ENCODE data around the gene ARHGEF19.
"Not testable (repeated sequence)": the region's sequence is repeated elsewhere in the genome, so short reads cannot be mapped to it uniquely, and the experiment has no call there.

ARHGEF19 gene

DNA sequence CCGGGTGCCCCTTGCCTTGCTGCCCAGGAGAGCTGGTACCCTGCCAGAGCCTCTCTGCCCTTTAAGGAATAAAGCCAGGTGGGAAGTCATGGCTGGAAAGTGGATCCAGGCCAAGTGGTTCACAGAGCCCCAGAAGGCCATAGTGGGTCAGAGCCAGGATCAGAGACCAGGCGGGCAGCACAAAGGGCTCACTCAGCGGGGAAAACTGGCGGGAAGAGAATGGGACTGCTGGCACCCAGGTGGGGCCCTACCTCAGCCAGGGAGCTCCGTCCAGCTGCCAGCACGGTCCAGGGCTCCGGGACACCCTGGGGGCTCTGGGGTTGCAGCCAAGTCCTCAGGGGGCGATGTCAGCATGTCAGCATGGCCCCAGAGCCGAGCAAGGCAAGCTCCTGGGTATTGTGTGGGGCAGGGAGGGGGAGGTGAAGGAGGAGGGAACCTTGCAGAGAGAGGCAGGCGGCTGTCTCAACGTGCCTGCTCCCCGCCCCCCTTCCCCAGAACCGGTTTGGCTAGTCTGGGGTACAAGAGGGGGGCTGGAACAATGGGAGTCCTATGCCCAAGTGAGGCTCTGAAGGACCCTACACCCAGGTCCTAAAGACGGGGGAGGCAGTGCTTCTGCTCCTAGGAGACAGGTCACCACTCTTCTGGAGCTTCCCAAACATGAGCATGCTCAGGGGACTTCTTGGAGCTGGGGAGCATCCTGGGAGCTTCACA is at the start of gene ARHGEF19:
Gene ARHGEF19, minus strand, starts transcription at position 402 of the 711 bp plus-strand sequence. CDS start 3,598 bp downstream, outside the sequence.
- TF ChIP-seq, protein P1, sequence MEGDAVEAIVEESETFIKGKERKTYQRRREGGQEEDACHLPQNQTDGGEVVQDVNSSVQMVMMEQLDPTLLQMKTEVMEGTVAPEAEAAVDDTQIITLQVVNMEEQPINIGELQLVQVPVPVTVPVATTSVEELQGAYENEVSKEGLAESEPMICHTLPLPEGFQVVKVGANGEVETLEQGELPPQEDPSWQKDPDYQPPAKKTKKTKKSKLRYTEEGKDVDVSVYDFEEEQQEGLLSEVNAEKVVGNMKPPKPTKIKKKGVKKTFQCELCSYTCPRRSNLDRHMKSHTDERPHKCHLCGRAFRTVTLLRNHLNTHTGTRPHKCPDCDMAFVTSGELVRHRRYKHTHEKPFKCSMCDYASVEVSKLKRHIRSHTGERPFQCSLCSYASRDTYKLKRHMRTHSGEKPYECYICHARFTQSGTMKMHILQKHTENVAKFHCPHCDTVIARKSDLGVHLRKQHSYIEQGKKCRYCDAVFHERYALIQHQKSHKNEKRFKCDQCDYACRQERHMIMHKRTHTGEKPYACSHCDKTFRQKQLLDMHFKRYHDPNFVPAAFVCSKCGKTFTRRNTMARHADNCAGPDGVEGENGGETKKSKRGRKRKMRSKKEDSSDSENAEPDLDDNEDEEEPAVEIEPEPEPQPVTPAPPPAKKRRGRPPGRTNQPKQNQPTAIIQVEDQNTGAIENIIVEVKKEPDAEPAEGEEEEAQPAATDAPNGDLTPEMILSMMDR (conservative IDR thresholded peaks at IDR 0.05; ENCODE audit: low read depth, low read length): no peak
- no peak within 1 kb of the TSS for H3K4me3 ChIP-seq (ENCODE audit: low read length)
- DNase-seq (ENCODE audit: low read depth): no peak

DNA sequence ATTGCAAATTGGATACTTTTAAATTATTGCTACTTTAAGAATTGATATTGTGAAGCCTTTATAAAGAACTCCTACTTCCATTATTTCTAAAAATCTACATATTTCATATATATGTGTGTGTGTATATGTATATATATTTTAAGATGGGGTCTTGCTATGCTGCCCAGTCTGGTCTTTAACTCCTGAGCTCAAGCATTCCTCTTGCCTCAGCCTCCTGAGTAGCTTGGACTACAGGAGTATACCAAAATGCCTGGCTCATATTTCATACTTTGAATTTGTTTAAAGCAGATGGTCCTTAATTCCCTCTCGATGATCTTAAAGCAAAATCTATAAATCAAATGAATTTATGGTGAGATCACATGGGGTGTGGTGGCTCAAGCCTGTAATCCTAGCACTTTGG is 49.6 kb upstream of the ARHGEF19 start:
- no peak overlapping the region for H3K4me3 ChIP-seq (ENCODE audit: low read length)
- no peak for DNase-seq (ENCODE audit: low read depth)
- TF ChIP-seq, protein P1 (conservative IDR thresholded peaks at IDR 0.05; ENCODE audit: low read depth, low read length): no peak

DNA sequence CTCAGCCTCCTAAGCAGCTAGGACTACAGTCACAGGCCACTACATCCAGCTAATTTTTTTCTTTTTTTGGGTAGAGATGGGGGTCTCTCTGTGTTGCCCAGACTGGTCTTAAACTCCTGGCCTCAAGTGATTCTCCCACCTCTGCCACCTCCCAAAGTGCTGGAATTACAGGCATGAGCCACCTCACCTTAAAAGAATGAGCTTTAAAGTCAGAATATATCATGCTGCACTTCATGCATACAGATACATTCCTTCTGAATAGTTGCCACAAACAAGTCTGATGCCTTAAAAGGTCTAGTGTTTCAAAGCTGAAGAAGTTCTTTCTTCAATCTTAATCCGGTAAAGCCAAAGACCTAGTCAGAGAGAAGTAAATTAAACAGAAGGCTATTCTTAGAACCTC is 48.4 kb upstream of the ARHGEF19 start:
- H3K4me3 ChIP-seq (ENCODE audit: low read length): no peak overlapping the region
- no peak for DNase-seq (ENCODE audit: low read depth)
- TF ChIP-seq, protein P1 (conservative IDR thresholded peaks at IDR 0.05; ENCODE audit: low read depth, low read length): no peak

DNA sequence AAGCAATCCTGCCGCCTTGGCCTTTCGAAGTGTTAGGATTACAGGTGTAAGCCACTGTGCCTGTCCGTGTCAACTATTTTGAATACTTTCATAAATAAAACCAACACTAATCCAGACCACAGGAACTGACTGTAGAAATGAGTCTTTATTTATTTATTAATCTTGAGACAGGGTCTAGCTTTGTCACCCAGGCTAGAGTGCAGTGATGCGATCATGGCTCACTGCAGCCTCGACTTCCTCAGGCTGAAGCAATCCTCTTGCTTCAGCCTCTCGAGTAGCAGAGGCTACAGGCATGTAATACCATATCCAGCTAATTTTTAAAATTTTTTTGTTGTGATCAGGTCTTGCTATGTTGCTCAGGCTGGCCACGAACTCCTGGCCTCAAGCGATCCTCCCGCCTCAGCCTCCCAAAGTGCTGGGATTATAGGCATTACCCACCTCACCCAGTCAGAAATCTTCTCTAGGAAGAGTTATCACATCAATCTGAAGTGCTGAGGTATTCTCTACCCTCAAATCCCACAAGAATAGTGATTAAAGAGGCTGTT is 46.2 kb upstream of the ARHGEF19 start:
- TF ChIP-seq, protein P1 (conservative IDR thresholded peaks at IDR 0.05; ENCODE audit: low read depth, low read length): no peak
- no peak overlapping the region for H3K4me3 ChIP-seq (ENCODE audit: low read length)
- DNase-seq (ENCODE audit: low read depth): no peak

DNA sequence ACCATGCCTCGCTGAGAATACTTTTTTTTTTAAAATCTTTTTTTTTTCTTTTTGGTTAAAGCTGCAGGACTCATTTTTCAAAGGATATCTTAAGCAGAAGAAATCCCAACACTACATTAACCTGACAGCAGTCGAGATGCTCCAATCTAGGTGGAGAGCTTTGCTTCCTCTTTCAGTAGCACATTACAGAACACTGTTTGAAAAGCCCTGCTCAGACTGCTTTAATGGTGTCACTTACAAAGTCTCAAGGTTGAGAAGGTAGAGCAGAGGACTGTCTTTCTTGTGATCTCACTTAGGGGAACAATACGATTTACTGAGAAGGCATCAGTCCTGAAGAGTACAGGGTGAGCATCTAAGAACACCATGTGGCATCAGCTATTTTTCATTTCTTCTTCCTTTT is 45.5 kb upstream of the ARHGEF19 start:
- DNase-seq (ENCODE audit: low read depth): no peak
- TF ChIP-seq, protein P1 (conservative IDR thresholded peaks at IDR 0.05; ENCODE audit: low read depth, low read length): no peak
- H3K4me3 ChIP-seq (ENCODE audit: low read length): no peak overlapping the region

DNA sequence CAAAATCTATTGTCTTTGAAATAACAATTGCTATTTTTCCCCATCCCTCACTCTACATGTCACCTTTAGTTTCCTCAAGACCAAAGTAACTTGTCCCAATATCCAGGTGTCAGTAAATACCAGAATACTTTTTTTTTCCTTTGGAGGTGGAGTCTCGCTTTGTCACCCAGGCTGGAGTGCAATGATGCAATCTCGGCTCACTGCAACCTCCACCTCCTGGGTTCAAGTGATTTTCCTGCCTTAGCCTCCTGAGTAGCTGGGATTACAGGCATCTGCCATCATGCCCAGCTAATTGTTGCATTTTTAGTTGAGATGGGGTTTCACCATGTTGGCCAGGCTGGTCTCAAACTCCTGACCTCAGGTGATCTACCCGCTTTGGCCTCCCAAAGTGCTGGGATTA is 45.1 kb upstream of the ARHGEF19 start:
- not testable (repeated sequence) for H3K4me3 ChIP-seq (ENCODE audit: low read length); DNase-seq (ENCODE audit: low read depth)

DNA sequence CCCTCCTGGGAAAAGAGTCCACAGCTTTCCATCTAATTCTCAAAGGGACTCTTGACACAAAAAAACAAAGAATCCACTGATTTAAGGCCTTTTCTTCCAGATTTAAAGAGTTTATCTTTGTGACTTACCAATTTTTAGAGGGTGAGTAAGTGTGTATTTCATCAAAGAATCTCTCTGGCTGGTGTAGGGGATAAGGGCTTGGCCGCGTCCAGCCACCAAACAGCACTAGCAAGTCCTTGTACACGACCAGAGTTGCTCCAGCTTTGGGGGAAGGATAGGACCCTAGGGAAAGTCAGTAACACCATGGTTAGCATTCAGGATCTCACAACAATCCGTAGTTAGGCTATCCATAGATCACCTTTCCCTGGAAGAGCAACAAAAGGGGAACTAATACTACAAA is 44.0 kb upstream of the ARHGEF19 start:
- DNase-seq (ENCODE audit: low read depth): no peak
- TF ChIP-seq, protein P1 (conservative IDR thresholded peaks at IDR 0.05; ENCODE audit: low read depth, low read length): no peak
- no peak overlapping the region for H3K4me3 ChIP-seq (ENCODE audit: low read length)

All from retinal pigment epithelial cell (primary cell).